Measurements from ENCODE around the gene GLB1L. TPM values are rescaled to one million over a fixed set of nuclear protein-coding genes. Genes with fewer than 3 reads are reported as not detected.

The GLB1L gene
- total RNA-seq, 2 donors from 2014 or later, result 9.1 to 13.7 TPM

- ATAC-seq (ENCODE audit: insufficient number of reproducible peaks, low FRiP score, low read depth) (no peak), DNase-seq (ENCODE audit: low spot score) (no peak)
- Histone ChIP-seq H3K4me1 (ENCODE audit: control insufficient read depth in 1 of 2, low read depth in 2 of 2) (peaks cover 25 to 48% of the 10 kb centered on the region in 2 donors), H3K9me3 (no peaks in the 10 kb centered on the region), H3K4me3 (peak overlapping the region; percentile 80), H3K36me3 (no peaks in the 10 kb centered on the region), H3K27ac (peak overlapping the region; percentile 91 to 92), H3K27me3 (replicated peaks; ENCODE audit: insufficient read depth) (no peaks in the 10 kb centered on the region)
- TF ChIP-seq CTCF (IDR thresholded peaks at IDR 0.05), result no peak
These were observed 476 bp downstream of the GLB1L start for GRCh38 chr2:219244789-219245147.

GRCh38 chr2:219243291-219243761, 1.9 kb downstream of the GLB1L start:
- Histone ChIP-seq H3K4me3 (peak overlapping the region; percentile 15), H3K27ac (no peak overlapping the region)

GRCh38 chr2:219234331-219234730, 10.9 kb downstream of the GLB1L start:
- peaks cover 45% of the 10 kb centered on the region for H3K36me3 ChIP-seq

More at GRCh38 chr2:219243291-219243761, 1.9 kb downstream of the GLB1L start:
- peaks cover 13 to 34% of the 10 kb centered on the region in 2 donors for H3K4me1 ChIP-seq (ENCODE audit: control insufficient read depth in 1 of 2, low read depth in 2 of 2)
- no peak for TF ChIP-seq CTCF (IDR thresholded peaks at IDR 0.05)
- no peaks in the 10 kb centered on the region for H3K27me3 ChIP-seq (replicated peaks; ENCODE audit: insufficient read depth)
- no peaks in the 10 kb centered on the region for H3K9me3 ChIP-seq
- ATAC-seq (ENCODE audit: insufficient number of reproducible peaks, low FRiP score, low read depth) (no peak), DNase-seq (ENCODE audit: low spot score) (no peak)
- no peaks in the 10 kb centered on the region for H3K36me3 ChIP-seq

GRCh38 chr2:219230059-219230540, 15.1 kb downstream of the GLB1L start:
- H3K27me3 ChIP-seq (replicated peaks; ENCODE audit: insufficient read depth), result no peaks in the 10 kb centered on the region
- peaks cover 13 to 32% of the 10 kb centered on the region in 2 donors for H3K4me1 ChIP-seq (ENCODE audit: control insufficient read depth in 1 of 2, low read depth in 2 of 2)
- peak overlapping the region; percentile 91 for H3K4me3 ChIP-seq
- peaks cover 38% of the 10 kb centered on the region for H3K36me3 ChIP-seq
- TF ChIP-seq CTCF (IDR thresholded peaks at IDR 0.05), result no peak
- no peak for ATAC-seq (ENCODE audit: insufficient number of reproducible peaks, low FRiP score, low read depth)
- H3K27ac ChIP-seq, result peak overlapping the region; percentile 93 to 96
- DNase-seq (ENCODE audit: low spot score), result no peak
- no peaks in the 10 kb centered on the region for H3K9me3 ChIP-seq

More at GRCh38 chr2:219234331-219234730, 10.9 kb downstream of the GLB1L start:
- Histone ChIP-seq H3K9me3 (no peaks in the 10 kb centered on the region), H3K4me3 (no peak overlapping the region), H3K27ac (no peak overlapping the region), H3K4me1 (ENCODE audit: control insufficient read depth in 1 of 2, low read depth in 2 of 2) (peaks cover 5 to 17% of the 10 kb centered on the region in 2 donors), H3K27me3 (replicated peaks; ENCODE audit: insufficient read depth) (no peaks in the 10 kb centered on the region)
- TF ChIP-seq CTCF (IDR thresholded peaks at IDR 0.05), result no peak
- DNase-seq (ENCODE audit: low spot score) (no peak), ATAC-seq (ENCODE audit: insufficient number of reproducible peaks, low FRiP score, low read depth) (no peak)

- H3K9me3 ChIP-seq, result no peaks in the 10 kb centered on the region
- H3K36me3 ChIP-seq, result peaks cover 38% of the 10 kb centered on the region
- H3K4me3 ChIP-seq, result peak within 1 kb of the TSS; percentile 91
- DNase-seq (ENCODE audit: low spot score) (peak; percentile 95), ATAC-seq (ENCODE audit: insufficient number of reproducible peaks, low FRiP score, low read depth) (peak; percentile 94)
- H3K27ac ChIP-seq, result peak within 1 kb of the TSS; percentile 93 to 96
- no peaks in the 10 kb centered on the region for H3K27me3 ChIP-seq (replicated peaks; ENCODE audit: insufficient read depth)
- no peak for TF ChIP-seq CTCF (IDR thresholded peaks at IDR 0.05)
- peaks cover 13 to 32% of the 10 kb centered on the region in 2 donors for H3K4me1 ChIP-seq (ENCODE audit: control insufficient read depth in 1 of 2, low read depth in 2 of 2)
These were observed 15.8 kb downstream of the GLB1L start, which contains the start of the genes ANKZF1 and ATG9A for GRCh38 chr2:219229305-219230058. Gene ANKZF1, plus strand, starts transcription at chr2:219229806. Its CDS starts 452 bp downstream, at chr2:219230258. Gene ATG9A, minus strand, starts transcription at chr2:219229636. Its CDS starts 1,612 bp downstream, at chr2:219228024.

Data from thoracic aorta (tissue), 2 donors.